Liver (tissue), 3 donors: ENCODE results near the gene HLA-DOB.

Experiments used
- CTCF ChIP-seq: fragments of 150-350 bp; IDR thresholded peaks from 2 replicates; pipeline ENCODE4 v1.5.1; 2017; ENCODE audit warnings: improper control_type of control experiment, low read depth, low read length; ENCODE audit not compliant: missing input control
- EGR1 ChIP-seq, 2 donors: IDR thresholded peaks; 2 replicates each; pipeline ENCODE4 v1.6.1; 2016 to 2018; ENCODE audit warnings: antibody characterized with exemption in 2 of 2, low read depth in 2 of 2
- MAX ChIP-seq: IDR thresholded peaks from 2 replicates; pipeline ENCODE4 v1.6.1; 2016; ENCODE audit warnings: antibody characterized with exemption
- REST ChIP-seq: IDR thresholded peaks from 2 replicates; pipeline ENCODE4 v1.6.1; 2016; ENCODE audit warnings: antibody characterized with exemption, mild to moderate bottlenecking
- SP1 ChIP-seq: IDR thresholded peaks from 2 replicates; pipeline ENCODE4 v1.6.1; 2018; ENCODE audit warnings: antibody characterized with exemption, mild to moderate bottlenecking
- YY1 ChIP-seq: IDR thresholded peaks from 2 replicates; pipeline ENCODE4 v1.6.1; 2016; ENCODE audit warnings: antibody characterized with exemption, mild to moderate bottlenecking
- donor health status: healthy.
- donor health status: healthy.

GRCh38 chr6:32815996-32816395 is 806 bp downstream of the HLA-DOB start:
- TF ChIP-seq CTCF (no peak), MAX (no peak), EGR1 (IDR thresholded peaks at IDR 0.05; ENCODE audit: low read depth in 2 of 2) (no peak), SP1 (no peak), YY1 (no peak), REST (no peak)
